NCI-H1694 treated with DMSO at 0.1 percent for 48 hours (cell line): ENCODE data around the gene CTNND1.
"Not testable (repeated sequence)": the region's sequence is repeated elsewhere in the genome, so short reads cannot be mapped to it uniquely, and the experiment has no call there.

ENCODE experiments used
- DNase-seq: peaks from one replicate; lab custom pipeline; 2025; lab: John Stamatoyannopoulos, UW

The CTNND1 gene

GRCh38 chr11:57761301-57762234, at the start of gene CTNND1:
CTNND1 (plus strand) TSS chr11:57761802; CDS start chr11:57791479, 29,677 bp downstream.
- DNase-seq: peak; percentile 90

GRCh38 chr11:57712256-57713150, 49.1 kb upstream of the CTNND1 start, which contains the start of gene TMX2:
TMX2 (plus strand) TSS chr11:57712593; CDS start chr11:57712619, 26 bp downstream.
- DNase-seq: peak; percentile 99

- DNase-seq: no peak
These were observed 47.8 kb upstream of the CTNND1 start for GRCh38 chr11:57713835-57714234.

GRCh38 chr11:57716726-57717125, 44.9 kb upstream of the CTNND1 start:
- DNase-seq: not testable (repeated sequence)

- no peak for DNase-seq
These were observed 34.4 kb upstream of the CTNND1 start for GRCh38 chr11:57727185-57727584.

- DNase-seq: no peak
These were observed 32.8 kb upstream of the CTNND1 start for GRCh38 chr11:57728829-57729228.

GRCh38 chr11:57729479-57729878, 32.1 kb upstream of the CTNND1 start:
- no peak for DNase-seq

- no peak for DNase-seq
These were observed 28.9 kb upstream of the CTNND1 start for GRCh38 chr11:57732661-57733060.

- DNase-seq: no peak
These were observed 25.8 kb upstream of the CTNND1 start for GRCh38 chr11:57735619-57736298.

- peak; percentile 95 for DNase-seq
These were observed 20.2 kb upstream of the CTNND1 start, which contains the start of gene SELENOH for GRCh38 chr11:57741132-57742086. SELENOH (plus strand) TSS chr11:57741491; CDS start chr11:57741596, 105 bp downstream.

- DNase-seq: no peak
These were observed 19.5 kb upstream of the CTNND1 start for GRCh38 chr11:57742087-57742452.

- no peak for DNase-seq
These were observed 17.2 kb upstream of the CTNND1 start for GRCh38 chr11:57744357-57744756.

- DNase-seq: no peak
These were observed 16.4 kb upstream of the CTNND1 start for GRCh38 chr11:57745206-57745605.

GRCh38 chr11:57746920-57747319, 14.7 kb upstream of the CTNND1 start:
- DNase-seq: no peak

- no peak for DNase-seq
These were observed 10.4 kb upstream of the CTNND1 start for GRCh38 chr11:57751176-57751575.

- peak; percentile 4 for DNase-seq
These were observed 9.8 kb upstream of the CTNND1 start, which contains the start of gene BTBD18 for GRCh38 chr11:57751676-57752253. BTBD18 (minus strand) TSS chr11:57751819; CDS start chr11:57751188, 631 bp downstream.

- DNase-seq: no peak
These were observed 8.6 kb upstream of the CTNND1 start for GRCh38 chr11:57752954-57753353.

GRCh38 chr11:57758174-57758573, 3.4 kb upstream of the CTNND1 start:
- no peak for DNase-seq

- DNase-seq: no peak
These were observed 746 bp downstream of the CTNND1 start for GRCh38 chr11:57762235-57762861.

GRCh38 chr11:57763568-57763967, 2.0 kb downstream of the CTNND1 start:
- no peak for DNase-seq
